B cell (primary cell): ENCODE results near the gene PRKCQ. TPM values are rescaled to one million over a fixed set of nuclear protein-coding genes. Genes with fewer than 3 reads are reported as not detected.

Experiments used
- ATAC-seq: fragments of 200-7000 bp; cut with Tn5 transposase; one replicate; pipeline ENCODE4 v1.10.0; 2021; ENCODE audit warnings: low read depth, mild to moderate bottlenecking, moderate number of reproducible peaks, moderate library complexity
- CTCF ChIA-PET: fragments of 350-600 bp; sonication (Branson Sonifier 250); formaldehyde crosslinking; loops from one replicate; lab custom pipeline; 2021; ENCODE audit warnings: antibody characterized with exemption, inconsistent platforms; lab: Charles Lee
- POLR2A ChIA-PET: fragments of 350-600 bp; sonication (Branson Sonifier 250); formaldehyde crosslinking; loops from one replicate; lab custom pipeline; 2021; ENCODE audit warnings: antibody characterized with exemption; lab: Charles Lee
- DNase-seq: peaks from one replicate; pipeline ENCODE4 v3.0.0; 2013
- H2AFZ ChIP-seq: 2 replicates; pipeline ENCODE4 v1.6.1; 2012; ENCODE audit warnings: mild to moderate bottlenecking, low read depth, low read length; ENCODE audit not compliant: insufficient read depth, poor library complexity, severe bottlenecking
- H3K27ac ChIP-seq, 2 donors: 1 replicate in 1 of 2; 2 replicates in 1 of 2; pipeline ENCODE4 v1.5.1; 2012 to 2013; ENCODE audit warnings: low read length in 2 of 2, mild to moderate bottlenecking in 2 of 2, moderate library complexity in 1 of 2
- H3K27me3 ChIP-seq, 4 experiments: fragments of 200-600 bp in 1 of 4; sonication (generic) in 1 of 4; replicated peaks in 1 of 4; 1 replicate in 2 of 4; 2 replicates in 2 of 4; pipeline versions ENCODE4 v1.6.1 to v1.7.0; 2013 to 2016; ENCODE audit warnings: low read length in 3 of 4, mild to moderate bottlenecking in 2 of 4, mixed read lengths in 1 of 4, moderate library complexity in 1 of 4; ENCODE audit not compliant: insufficient read depth in 4 of 4, control insufficient read depth in 3 of 4; ENCODE audit errors: control extremely low read depth in 1 of 4
- H3K36me3 ChIP-seq, 2 experiments: replicated peaks in 1 of 2; 1 replicate in 1 of 2; 2 replicates in 1 of 2; pipeline versions ENCODE4 v1.6.1 to v1.7.1; 2013; ENCODE audit warnings: low read length in 1 of 2; ENCODE audit not compliant: insufficient read depth in 2 of 2, control insufficient read depth in 1 of 2; ENCODE audit errors: control extremely low read depth in 1 of 2, extremely low read depth in 1 of 2
- H3K4me1 ChIP-seq, 2 donors: fragments of 200-600 bp in 1 of 2; sonication (generic) in 1 of 2; 1 replicate in 1 of 2; 2 replicates in 1 of 2; pipeline versions ENCODE4 v1.5.1 to v1.6.1; 2013 to 2017; ENCODE audit warnings: low read length in 2 of 2; ENCODE audit not compliant: control insufficient read depth in 2 of 2, insufficient read depth in 2 of 2
- H3K4me2 ChIP-seq: replicated peaks from 2 replicates; pipeline ENCODE3; 2012; ENCODE audit warnings: mild to moderate bottlenecking, low read depth, low read length; ENCODE audit not compliant: poor library complexity, severe bottlenecking
- H3K4me3 ChIP-seq, 5 experiments: fragments of 200-600 bp in 1 of 5; sonication (generic) in 1 of 5; 1 replicate in 3 of 5; 2 replicates in 2 of 5; pipeline versions ENCODE4 v1.5.1 to v1.7.0; 2011 to 2016; ENCODE audit warnings: low read length in 4 of 5, mild to moderate bottlenecking in 4 of 5, low read depth in 2 of 5, control low read depth in 1 of 5, moderate library complexity in 1 of 5; ENCODE audit not compliant: insufficient read depth in 1 of 5; ENCODE audit errors: control extremely low read depth in 1 of 5, extremely low read depth in 1 of 5
- H3K79me2 ChIP-seq: fragments of 200-600 bp; sonication (generic); one replicate; pipeline ENCODE4 v1.6.0; 2016; ENCODE audit warnings: low read length; ENCODE audit not compliant: control insufficient read depth, insufficient read depth
- H3K9ac ChIP-seq: fragments of 200-600 bp; sonication (generic); 2 replicates; pipeline ENCODE4 v1.6.1; 2017; ENCODE audit warnings: mild to moderate bottlenecking, low read length, moderate library complexity
- H3K9me3 ChIP-seq, 3 donors: one replicate each; pipeline versions ENCODE4 v1.6.1 to v1.7.1; 2013; ENCODE audit warnings: low read length in 2 of 3; ENCODE audit not compliant: control insufficient read depth in 2 of 3, insufficient read depth in 1 of 3; ENCODE audit errors: control extremely low read depth in 1 of 3
- H4K20me1 ChIP-seq: 2 replicates; pipeline ENCODE4 v1.6.0; 2012; ENCODE audit warnings: mild to moderate bottlenecking, low read length; ENCODE audit not compliant: insufficient read depth, control insufficient read depth, poor library complexity, severe bottlenecking
- H3K27ac Mint-ChIP-seq: one replicate; pipeline ENCODE4 v1.8.0; 2021; ENCODE audit warnings: mixed read lengths
- H3K27me3 Mint-ChIP-seq: one replicate; pipeline ENCODE4 v1.8.0; 2021; ENCODE audit warnings: mixed read lengths
- H3K4me1 Mint-ChIP-seq: one replicate; pipeline ENCODE4 v1.8.0; 2021; ENCODE audit warnings: mixed read lengths
- H3K4me3 Mint-ChIP-seq: one replicate; pipeline ENCODE4 v1.8.0; 2021; ENCODE audit warnings: mixed read lengths
- H3K9me3 Mint-ChIP-seq: one replicate; pipeline ENCODE4 v1.8.0; 2022; ENCODE audit warnings: mixed read lengths; ENCODE audit not compliant: insufficient read depth
- CTCF ChIP-seq: fragments of 200-600 bp; IDR thresholded peaks from one replicate; pipeline ENCODE4 v1.8.0; 2022; ENCODE audit warnings: antibody characterized with exemption, mild to moderate bottlenecking
- EZH2 ChIP-seq: IDR thresholded peaks from 2 replicates; pipeline ENCODE4 v1.6.1; 2012; ENCODE audit warnings: borderline replicate concordance, low read depth, mild to moderate bottlenecking, moderate library complexity, low read length; ENCODE audit not compliant: insufficient read depth, poor library complexity, severe bottlenecking
- WGBS: methylation state at CpG from one replicate; pipeline ENCODE4 v1.1.5; 2013; ENCODE audit warnings: missing lambda C conversion rate; ENCODE audit not compliant: insufficient coverage; 5-methylcytosine and 5-hydroxymethylcytosine counted together
- intact Hi-C: fragments of 100-400 bp; cut with micrococcal nuclease; formaldehyde crosslinking; loops from one replicate; pipeline ENCODE4 v1.10.0; 2022
- polyA plus RNA-seq: library from polyadenylated mRNA; depleted of rRNA; stranded (reverse); fragments of >200 nt; gene quantifications from 2 replicates; pipeline ENCODE4 v1.2.3, GENCODE V29; 2012
- total RNA-seq, 2 donors: library from RNA; stranded (reverse); fragments of 120-200 nt in 1 of 2; gene quantifications; 1 replicate in 1 of 2; 2 replicates in 1 of 2; pipeline versions ENCODE4 v1.2.3 to v1.2.4, GENCODE V29; 2013 to 2022

Gene PRKCQ
- total and polyA plus RNA-seq, 2 donors (not counting 1 experiment from before 2014, with no cell fraction given), result 0.15 to 0.16 TPM

- DNase-seq, result no peak
- TF ChIP-seq CTCF, result no peak
- no peak for TF ChIP-seq EZH2
- H3K4me3 Mint-ChIP-seq, result no peak overlapping the region
- intact Hi-C loops, result no loop called here
- 94% methylated on average over 3 of the region's 8 CpGs for WGBS
- no peaks in the 10 kb centered on the region for H3K9me3 Mint-ChIP-seq
- ChIA-PET CTCF (no interaction called here), POLR2A (no interaction called here)
- H3K79me2 ChIP-seq, result no peaks in the 10 kb centered on the region
- peaks cover 5 to 8% of the 10 kb centered on the region in 2 donors for H3K4me1 ChIP-seq
- H4K20me1 ChIP-seq, result no peaks in the 10 kb centered on the region
- peaks cover 11% of the 10 kb centered on the region for H3K4me1 Mint-ChIP-seq
- no peaks in the 10 kb centered on the region for H3K9me3 ChIP-seq
- H3K9ac ChIP-seq, result no peak overlapping the region
- H3K27ac ChIP-seq, result no peak overlapping the region
- ATAC-seq, result no peak
- peaks cover 13% of the 10 kb centered on the region for H3K27me3 Mint-ChIP-seq
- no peaks in the 10 kb centered on the region for H3K36me3 ChIP-seq
- H3K4me3 ChIP-seq, result no peak overlapping the region
- no peak overlapping the region for H3K27ac Mint-ChIP-seq
- H3K27me3 ChIP-seq, result no peaks in the 10 kb centered on the region
- H3K4me2 ChIP-seq, result no peak overlapping the region
- H2AFZ ChIP-seq, result no peak overlapping the region
These were observed 101.4 kb downstream of the PRKCQ start for GRCh38 chr10:6478722-6479121.

GRCh38 chr10:6476989-6477388, 103.1 kb downstream of the PRKCQ start:
- H3K27ac Mint-ChIP-seq, result no peak overlapping the region
- H3K79me2 ChIP-seq, result no peaks in the 10 kb centered on the region
- DNase-seq (no peak), ATAC-seq (no peak)
- no peak overlapping the region for H2AFZ ChIP-seq
- no peaks in the 10 kb centered on the region for H3K36me3 ChIP-seq
- no peaks in the 10 kb centered on the region for H4K20me1 ChIP-seq
- no peak overlapping the region for H3K9ac ChIP-seq
- H3K27ac ChIP-seq, result no peak overlapping the region
- ChIA-PET CTCF (no interaction called here), POLR2A (no interaction called here)
- TF ChIP-seq EZH2 (no peak), CTCF (no peak)
- H3K27me3 ChIP-seq, result no peaks in the 10 kb centered on the region
- H3K4me1 Mint-ChIP-seq, result peaks cover 17% of the 10 kb centered on the region
- H3K4me3 Mint-ChIP-seq, result no peak overlapping the region
- H3K4me1 ChIP-seq, result peaks cover 15 to 18% of the 10 kb centered on the region in 2 donors
- no peak overlapping the region for H3K4me2 ChIP-seq
- intact Hi-C loops, result no loop called here
- WGBS, result no CpG with 5 or more reads among the region's 2 CpGs
- H3K9me3 ChIP-seq, result no peaks in the 10 kb centered on the region
- no peaks in the 10 kb centered on the region for H3K9me3 Mint-ChIP-seq
- no peak overlapping the region for H3K4me3 ChIP-seq
- H3K27me3 Mint-ChIP-seq, result peaks cover 13% of the 10 kb centered on the region
